IMR-90 (cell line): ENCODE measurements around the gene HDDC3. TPM values are rescaled to one million over a fixed set of nuclear protein-coding genes. Genes with fewer than 3 reads are reported as not detected.
"Not testable (repeated sequence)": the region's sequence is repeated elsewhere in the genome, so short reads cannot be mapped to it uniquely, and the experiment has no call there.

Experiments
- ATAC-seq: fragments of 200-7000 bp; cut with Tn5 transposase; 2 replicates; pipeline ENCODE4 v1.9.1; 2020; ENCODE audit warnings: low read depth, mild to moderate bottlenecking, moderate library complexity
- BruUV-seq: library from RNA; stranded (reverse); fragments of 400-500 nt; replicated peaks from 2 replicates; lab custom pipeline; 2021; lab: Mats Ljungman, UMichigan
- CTCF ChIA-PET: fragments of 300-600 bp; formaldehyde crosslinking; extraction: SDS; loops from one replicate; lab custom pipeline; 2021; ENCODE audit warnings: antibody characterized with exemption; lab: Yijun Ruan, JAX
- POLR2A ChIA-PET: fragments of 300-600 bp; sonication (Branson Sonifier 250); formaldehyde crosslinking; loops from one replicate; lab custom pipeline; 2022; ENCODE audit warnings: antibody characterized with exemption; ENCODE audit not compliant: unreplicated experiment; lab: Charles Lee
- DNase-seq: peaks from one replicate; pipeline ENCODE4 v3.0.0; 2013
- H2AFZ ChIP-seq: replicated peaks from 2 replicates; pipeline ENCODE3; 2013; ENCODE audit warnings: low read length, mild to moderate bottlenecking; ENCODE audit not compliant: poor library complexity
- H2AK5ac ChIP-seq: 2 replicates; pipeline ENCODE4 v1.6.1; 2013; ENCODE audit warnings: low read depth, low read length, inconsistent platforms
- H2AK9ac ChIP-seq: replicated peaks from 2 replicates; pipeline ENCODE3; 2013; ENCODE audit warnings: mild to moderate bottlenecking, low read depth, low read length, moderate library complexity; ENCODE audit not compliant: poor library complexity
- H2BK120ac ChIP-seq: 2 replicates; pipeline ENCODE4 v1.6.1; 2013; ENCODE audit warnings: low read depth, low read length, inconsistent platforms
- H2BK15ac ChIP-seq: 3 replicates; pipeline ENCODE4 v1.6.1; 2013; ENCODE audit warnings: low read depth, low read length, inconsistent platforms
- H2BK20ac ChIP-seq: 2 replicates; pipeline ENCODE4 v1.6.1; 2013; ENCODE audit warnings: low read depth, mild to moderate bottlenecking, inconsistent platforms, low read length, moderate library complexity
- H2BK5ac ChIP-seq: 2 replicates; pipeline ENCODE4 v1.6.1; 2013; ENCODE audit warnings: mild to moderate bottlenecking, low read depth, low read length, inconsistent platforms; ENCODE audit not compliant: poor library complexity, severe bottlenecking
- H3K14ac ChIP-seq: replicated peaks from 2 replicates; pipeline ENCODE4 v1.6.1; 2013; ENCODE audit warnings: low read depth, low read length, inconsistent platforms
- H3K18ac ChIP-seq: 2 replicates; pipeline ENCODE4 v1.6.1; 2013; ENCODE audit warnings: low read depth, low read length, control low read depth
- H3K23ac ChIP-seq: 2 replicates; pipeline ENCODE4 v1.6.1; 2013; ENCODE audit warnings: low read depth, low read length, inconsistent platforms
- H3K27ac ChIP-seq: 2 replicates; pipeline ENCODE4 v1.5.1; 2013; ENCODE audit warnings: mild to moderate bottlenecking, control low read depth, low read length; ENCODE audit not compliant: insufficient read depth
- H3K27me3 ChIP-seq: 2 replicates; pipeline ENCODE4 v1.6.1; 2013; ENCODE audit warnings: low read length; ENCODE audit not compliant: control insufficient read depth, insufficient read depth
- H3K36me3 ChIP-seq: 2 replicates; pipeline ENCODE4 v1.6.1; 2013; ENCODE audit warnings: low read length, mixed read lengths; ENCODE audit not compliant: control insufficient read depth, insufficient read depth
- H3K4ac ChIP-seq: 2 replicates; pipeline ENCODE4 v1.6.1; 2013; ENCODE audit warnings: low read depth, low read length, inconsistent platforms
- H3K4me1 ChIP-seq: 2 replicates; pipeline ENCODE4 v1.6.1; 2013; ENCODE audit warnings: low read length, mixed read lengths; ENCODE audit not compliant: control insufficient read depth, insufficient read depth
- H3K4me2 ChIP-seq: 2 replicates; pipeline ENCODE4 v1.6.1; 2013; ENCODE audit warnings: low read depth, mild to moderate bottlenecking, control low read depth, low read length, moderate library complexity
- H3K4me3 ChIP-seq: 2 replicates; pipeline ENCODE4 v1.5.1; 2013; ENCODE audit warnings: low read depth, mild to moderate bottlenecking, control low read depth, low read length, moderate library complexity; ENCODE audit not compliant: insufficient read depth
- H3K56ac ChIP-seq: 2 replicates; pipeline ENCODE4 v1.6.1; 2013; ENCODE audit warnings: low read length, inconsistent platforms; ENCODE audit not compliant: insufficient read depth; ENCODE audit errors: extremely low read depth
- H3K79me1 ChIP-seq, 2 experiments: 2 replicates each; pipeline ENCODE4 v1.6.1; 2013; ENCODE audit warnings: low read length in 2 of 2, inconsistent platforms in 1 of 2, low read depth in 1 of 2
- H3K9ac ChIP-seq: 2 replicates; pipeline ENCODE4 v1.6.1; 2013; ENCODE audit warnings: low read depth, low read length, control low read depth
- H3K9me1 ChIP-seq: 2 replicates; pipeline ENCODE4 v1.6.1; 2013; ENCODE audit warnings: low read length, inconsistent platforms; ENCODE audit not compliant: insufficient read depth
- H3K9me3 ChIP-seq: 2 replicates; pipeline ENCODE4 v1.6.1; 2013; ENCODE audit warnings: low read length; ENCODE audit not compliant: control insufficient read depth, insufficient read depth
- H4K20me1 ChIP-seq: 2 replicates; pipeline ENCODE4 v1.6.1; 2013; ENCODE audit warnings: low read length, inconsistent platforms; ENCODE audit not compliant: insufficient read depth
- H4K5ac ChIP-seq: 2 replicates; pipeline ENCODE4 v1.6.1; 2013; ENCODE audit warnings: mild to moderate bottlenecking, low read depth, low read length, control low read depth
- H4K8ac ChIP-seq, 2 experiments: 2 replicates each; pipeline ENCODE4 v1.6.1; 2013; ENCODE audit warnings: low read depth in 2 of 2, low read length in 2 of 2, control low read depth in 1 of 2, inconsistent platforms in 1 of 2
- H4K91ac ChIP-seq: 2 replicates; pipeline ENCODE4 v1.6.1; 2013; ENCODE audit warnings: low read depth, low read length, inconsistent platforms; ENCODE audit not compliant: insufficient read depth
- CHD1 ChIP-seq: IDR thresholded peaks from 2 replicates; pipeline ENCODE4 v1.6.1; 2012; ENCODE audit warnings: low read depth, low read length, improper control_type of control experiment
- WGBS, 2 experiments: methylation state at CpG; one replicate each; pipeline versions ENCODE4 v1.1.5 to v1.1.7; 2013; ENCODE audit warnings: missing lambda C conversion rate in 2 of 2; ENCODE audit not compliant: insufficient read length in 1 of 2; ENCODE audit errors: extremely low coverage in 2 of 2; 5-methylcytosine and 5-hydroxymethylcytosine counted together
- dilution Hi-C: fragments of 300-500 bp; cut with HindIII; formaldehyde crosslinking; loops from one replicate; pipeline ENCODE4 v1.14.3; 2018; ENCODE audit warnings: low sequenced_read_pairs; ENCODE audit not compliant: unreplicated experiment
- in situ Hi-C: fragments of 300-500 bp; cut with MboI; formaldehyde crosslinking; loops from 3 replicates; pipeline ENCODE4 v1.14.3; 2019; ENCODE audit warnings: low sequenced_read_pairs, inconsistent platforms, mixed read lengths
- intact Hi-C: fragments of 100-400 bp; cut with micrococcal nuclease; formaldehyde crosslinking; loops from 2 replicates; pipeline ENCODE4 v1.10.0; 2022
- polyA plus RNA-seq, 3 experiments: library from polyadenylated mRNA; depleted of rRNA; stranded (reverse); fragments of >200 nt; gene quantifications; 2 replicates each; pipeline ENCODE4 v1.2.3, GENCODE V29; 2012; ENCODE audit warnings: low replicate concordance in 1 of 3
- total RNA-seq: library from RNA; depleted of rRNA; stranded (reverse); fragments of >200 nt; gene quantifications from 2 replicates; pipeline ENCODE4 v1.2.3, GENCODE V29; 2012

The HDDC3 gene
- total and polyA plus RNA-seq, 2 of the 4 experiments (the other 2 are of a cell fraction): 7.9 to 10.7 TPM

- no peak for DNase-seq
- no peak for TF ChIP-seq CHD1
Measured at GRCh38 chr15:90929246-90930019, 2.9 kb downstream of the HDDC3 start.

DNA sequence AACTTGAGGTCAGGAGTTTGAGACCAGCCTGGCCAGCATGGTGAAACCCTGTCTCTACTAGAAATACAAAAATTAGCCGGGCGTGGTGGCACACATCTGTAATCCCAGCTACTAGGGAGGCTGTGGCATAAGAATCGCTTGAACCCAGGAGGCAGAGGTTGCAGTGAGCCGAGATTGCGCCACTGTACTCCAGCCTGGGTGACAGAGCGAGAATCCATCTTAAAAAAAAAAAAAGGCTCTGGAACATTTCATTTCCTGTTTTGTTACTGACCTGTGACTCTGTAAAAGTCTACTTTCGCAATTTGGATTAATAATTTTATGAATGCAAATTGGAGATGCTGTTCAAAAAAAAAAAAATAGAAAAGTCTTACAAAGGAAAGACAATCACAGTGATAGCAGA, 4.2 kb downstream of the HDDC3 start:
- H3K56ac ChIP-seq, H3K4me1 ChIP-seq, H4K5ac ChIP-seq, H3K9me1 ChIP-seq, intact Hi-C loops, H3K23ac ChIP-seq, H3K36me3 ChIP-seq, H3K4ac ChIP-seq, BruUV-seq, CTCF ChIA-PET, H4K20me1 ChIP-seq, dilution Hi-C loops, H3K4me2 ChIP-seq, H2BK15ac ChIP-seq, H3K14ac ChIP-seq, H2AFZ ChIP-seq, H3K27ac ChIP-seq, H3K9ac ChIP-seq, H3K27me3 ChIP-seq, H2AK9ac ChIP-seq, H2BK120ac ChIP-seq, in situ Hi-C loops, H3K9me3 ChIP-seq, DNase-seq, ATAC-seq, H2BK5ac ChIP-seq, H3K18ac ChIP-seq, H4K8ac ChIP-seq, H4K91ac ChIP-seq, H3K4me3 ChIP-seq, H2AK5ac ChIP-seq, POLR2A ChIA-PET, H2BK20ac ChIP-seq: not testable (repeated sequence)
- WGBS, 2 experiments: 100% methylated on average over 3 of the region's 7 CpGs; no CpG with 5 or more reads in 1 of the 2 experiments
- H3K79me1 ChIP-seq: peaks cover 3 to 15% of the 10 kb centered on the region in 2 experiments; a peak in 3 of 4 replicates

More at GRCh38 chr15:90929246-90930019, 2.9 kb downstream of the HDDC3 start:
- peak overlapping the region; percentile 53; the same call in 1 of the 2 replicates for H3K14ac ChIP-seq
- H3K9me3 ChIP-seq: no peaks in the 10 kb centered on the region
- H3K27ac ChIP-seq: peak overlapping the region; percentile 68
- CTCF ChIA-PET: interaction anchor here (0.7 to 1.0 kb wide), 2 partner anchors 27 to 389 kb away, joined by 4 to 5 read pairs; no protein-coding TSS in a partner anchor
- in situ Hi-C loops: no loop called here
- no TSS peak for BruUV-seq
- no peak overlapping the region for H2BK20ac ChIP-seq
- peak overlapping the region; percentile 42; the same call in 1 of the 2 replicates for H3K56ac ChIP-seq
- H2BK5ac ChIP-seq: peak overlapping the region; percentile 1
- peak overlapping the region; percentile 82 to 91 for H4K8ac ChIP-seq
- 78 to 100% methylated on average over 2 to 11 of the region's 21 CpGs for WGBS, 2 experiments
- peaks cover 6% of the 10 kb centered on the region for H3K4me1 ChIP-seq
- peak overlapping the region; percentile 2; the same call in 1 of the 2 replicates for H3K18ac ChIP-seq
- peak overlapping the region; percentile 71 for H3K9ac ChIP-seq
- no peak overlapping the region for H2AK5ac ChIP-seq
- H3K27me3 ChIP-seq: no peaks in the 10 kb centered on the region
- peak overlapping the region; percentile 98 for H4K5ac ChIP-seq
- 0 out of 2 replicates have a peak overlapping the region, but pooled peaks have one; percentile 17 for H3K23ac ChIP-seq
- intact Hi-C loops: no loop called here
- H2BK120ac ChIP-seq: no peak overlapping the region
- no peak overlapping the region for H2BK15ac ChIP-seq
- POLR2A ChIA-PET: interaction anchor here (0.6 kb wide), 1 partner anchor 1999 kb away, joined by 4 read pairs; no protein-coding TSS in a partner anchor
- H4K20me1 ChIP-seq: no peaks in the 10 kb centered on the region
- peak overlapping the region; percentile 12; the same call in 1 of the 2 replicates for H3K4ac ChIP-seq
- dilution Hi-C loops: no loop called here
- H3K4me2 ChIP-seq: peak overlapping the region; percentile 95
- no peak overlapping the region for H2AK9ac ChIP-seq
- H2AFZ ChIP-seq: peak overlapping the region; percentile 94
- H4K91ac ChIP-seq: peak overlapping the region; percentile 53; the same call in 1 of the 2 replicates
- H3K4me3 ChIP-seq: peak overlapping the region; percentile 66
- ATAC-seq: no peak
- no peaks in the 10 kb centered on the region for H3K36me3 ChIP-seq
- H3K79me1 ChIP-seq: peaks cover 3 to 21% of the 10 kb centered on the region in 2 experiments; a peak in 3 of 4 replicates
- H3K9me1 ChIP-seq: peaks cover 5% of the 10 kb centered on the region
